ENCODE measurements around the gene PHOSPHO1. TPM values are rescaled to one million over a fixed set of nuclear protein-coding genes. Genes with fewer than 3 reads are reported as not detected.

Gene PHOSPHO1
- total and polyA plus RNA-seq, 7 donors = 0.38 TPM; not detected in 6

- Histone ChIP-seq H3K9me3 (no peaks in the 10 kb centered on the region), H3K27me3 (peaks cover 0 to 14% (median 7%) of the 10 kb centered on the region in 3 donors), H3K27ac (no peak overlapping the region), H3K4me1 (no peaks in the 10 kb centered on the region), H3K4me3 (no peak overlapping the region), H3K36me3 (no peaks in the 10 kb centered on the region)
- intact Hi-C loops (cut with DNase I) = no loop called here
- TF ChIP-seq CTCF (IDR thresholded peaks at IDR 0.05) (no peak), POLR2AphosphoS5 (IDR thresholded peaks at IDR 0.05) (no peak), POLR2A (IDR thresholded peaks at IDR 0.05) (no peak), EP300 (IDR thresholded peaks at IDR 0.05) (no peak)
- DNase-seq = no peak
- 71 to 80% methylated on average over 6 of the region's 6 CpGs for WGBS, 2 donors
These were observed 21.6 kb upstream of the PHOSPHO1 start for GRCh38 chr17:49252148-49252695.

- no peak for DNase-seq
- intact Hi-C loops (cut with DNase I) = no loop called here
- Histone ChIP-seq H3K9me3 (no peaks in the 10 kb centered on the region), H3K4me1 (no peaks in the 10 kb centered on the region), H3K27me3 (peaks cover 0 to 23% (median 7%) of the 10 kb centered on the region in 3 donors), H3K4me3 (no peak overlapping the region), H3K27ac (no peak overlapping the region), H3K36me3 (no peaks in the 10 kb centered on the region)
- WGBS, 2 donors = 75 to 85% methylated on average over 12 of the region's 12 CpGs
- TF ChIP-seq CTCF (IDR thresholded peaks at IDR 0.05) = no peak
- TF ChIP-seq EP300 (IDR thresholded peaks at IDR 0.05) = no peak
- TF ChIP-seq POLR2A (IDR thresholded peaks at IDR 0.05) = no peak
- no peak for TF ChIP-seq POLR2AphosphoS5 (IDR thresholded peaks at IDR 0.05)
These were observed 19.4 kb upstream of the PHOSPHO1 start for GRCh38 chr17:49249890-49250522.

- Histone ChIP-seq H3K36me3 (no peaks in the 10 kb centered on the region), H3K9me3 (no peaks in the 10 kb centered on the region), H3K27me3 (peaks cover 0 to 23% (median 7%) of the 10 kb centered on the region in 3 donors), H3K27ac (no peak overlapping the region), H3K4me3 (no peak overlapping the region), H3K4me1 (no peaks in the 10 kb centered on the region)
- WGBS, 2 donors = 8 to 34% methylated on average over 10 of the region's 10 CpGs
- DNase-seq = no peak
- intact Hi-C loops (cut with DNase I) = no loop called here
- no peak for TF ChIP-seq EP300 (IDR thresholded peaks at IDR 0.05)
- TF ChIP-seq POLR2A (IDR thresholded peaks at IDR 0.05) = no peak
- TF ChIP-seq CTCF (IDR thresholded peaks at IDR 0.05) = no peak
- no peak for TF ChIP-seq POLR2AphosphoS5 (IDR thresholded peaks at IDR 0.05)
These were observed 18.8 kb upstream of the PHOSPHO1 start for GRCh38 chr17:49249292-49249794.

GRCh38 chr17:49247944-49248343, 17.4 kb upstream of the PHOSPHO1 start:
- WGBS, 2 donors = 75 to 90% methylated on average over 7 of the region's 7 CpGs
- Histone ChIP-seq H3K27ac (no peak overlapping the region), H3K4me1 (no peaks in the 10 kb centered on the region), H3K4me3 (no peak overlapping the region), H3K36me3 (no peaks in the 10 kb centered on the region), H3K27me3 (peaks cover 0 to 23% (median 7%) of the 10 kb centered on the region in 3 donors), H3K9me3 (no peaks in the 10 kb centered on the region)
- intact Hi-C loops (cut with DNase I) = no loop called here
- TF ChIP-seq POLR2A (IDR thresholded peaks at IDR 0.05) = no peak
- no peak for TF ChIP-seq POLR2AphosphoS5 (IDR thresholded peaks at IDR 0.05)
- TF ChIP-seq EP300 (IDR thresholded peaks at IDR 0.05) = no peak
- TF ChIP-seq CTCF (IDR thresholded peaks at IDR 0.05) = no peak
- DNase-seq = no peak
